ENCODE measurements around the gene ACSF3.

Gene ACSF3

DNA sequence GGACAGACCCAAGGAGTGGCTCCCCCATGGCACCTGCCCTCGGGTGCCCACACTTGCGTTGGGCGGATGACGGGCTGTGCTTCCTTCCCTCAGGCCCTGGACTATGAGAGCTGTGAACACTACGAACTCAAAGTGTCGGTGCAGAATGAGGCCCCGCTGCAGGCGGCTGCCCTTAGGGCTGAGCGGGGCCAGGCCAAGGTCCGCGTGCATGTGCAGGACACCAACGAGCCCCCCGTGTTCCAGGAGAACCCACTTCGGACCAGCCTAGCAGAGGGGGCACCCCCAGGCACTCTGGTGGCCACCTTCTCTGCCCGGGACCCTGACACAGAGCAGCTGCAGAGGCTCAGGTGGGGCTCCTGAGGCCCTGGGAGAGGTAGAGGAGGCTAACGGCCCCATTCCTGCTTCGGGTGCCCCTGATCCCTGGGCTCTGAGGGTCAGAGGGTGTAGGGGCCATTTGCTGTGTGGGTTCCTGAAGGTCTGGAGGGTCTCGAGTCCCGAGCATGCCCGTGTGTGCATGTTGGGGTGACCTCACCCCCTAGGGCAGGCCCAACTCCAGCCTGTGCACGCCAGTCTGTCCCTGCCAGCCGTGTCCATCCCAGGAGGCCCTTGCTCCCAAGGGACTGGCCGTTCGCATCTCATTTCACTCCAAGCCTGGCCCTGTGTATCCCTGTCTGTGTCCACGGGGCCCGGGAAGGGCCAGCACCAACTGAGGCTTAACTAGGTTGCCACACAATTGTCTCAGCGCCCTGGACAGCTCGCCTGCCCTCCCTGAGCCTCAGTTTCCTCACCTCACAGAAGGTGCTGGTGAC lies 96.7 kb downstream of the ACSF3 start:
- DNase-seq (ENCODE audit: low read depth): no peak

GRCh38 chr16:89191033-89191900 lies 97.6 kb downstream of the ACSF3 start:
- DNase-seq (ENCODE audit: low read depth): no peak

DNA sequence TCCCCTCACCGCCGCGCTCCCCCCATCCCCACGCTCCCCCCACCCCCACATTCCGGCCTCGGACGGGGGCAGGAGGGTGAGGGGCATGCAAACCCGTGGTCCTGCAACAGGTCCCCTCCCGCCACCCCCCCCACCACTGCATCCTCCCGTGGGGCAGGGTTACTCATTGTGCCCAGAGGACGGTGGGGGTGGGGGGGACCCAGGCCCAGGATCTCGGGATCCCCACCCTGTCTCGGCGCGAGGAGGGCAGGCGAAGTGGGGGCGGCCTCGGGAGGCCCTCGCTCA lies 98.2 kb downstream of the ACSF3 start:
- DNase-seq (ENCODE audit: low read depth): no peak

- DNase-seq (ENCODE audit: low read depth): peak; percentile 41
Observed at GRCh38 chr16:89192186-89192955, 98.7 kb downstream of the ACSF3 start.

GRCh38 chr16:89192956-89193575 lies 99.4 kb downstream of the ACSF3 start:
- DNase-seq (ENCODE audit: low read depth): no peak

DNA sequence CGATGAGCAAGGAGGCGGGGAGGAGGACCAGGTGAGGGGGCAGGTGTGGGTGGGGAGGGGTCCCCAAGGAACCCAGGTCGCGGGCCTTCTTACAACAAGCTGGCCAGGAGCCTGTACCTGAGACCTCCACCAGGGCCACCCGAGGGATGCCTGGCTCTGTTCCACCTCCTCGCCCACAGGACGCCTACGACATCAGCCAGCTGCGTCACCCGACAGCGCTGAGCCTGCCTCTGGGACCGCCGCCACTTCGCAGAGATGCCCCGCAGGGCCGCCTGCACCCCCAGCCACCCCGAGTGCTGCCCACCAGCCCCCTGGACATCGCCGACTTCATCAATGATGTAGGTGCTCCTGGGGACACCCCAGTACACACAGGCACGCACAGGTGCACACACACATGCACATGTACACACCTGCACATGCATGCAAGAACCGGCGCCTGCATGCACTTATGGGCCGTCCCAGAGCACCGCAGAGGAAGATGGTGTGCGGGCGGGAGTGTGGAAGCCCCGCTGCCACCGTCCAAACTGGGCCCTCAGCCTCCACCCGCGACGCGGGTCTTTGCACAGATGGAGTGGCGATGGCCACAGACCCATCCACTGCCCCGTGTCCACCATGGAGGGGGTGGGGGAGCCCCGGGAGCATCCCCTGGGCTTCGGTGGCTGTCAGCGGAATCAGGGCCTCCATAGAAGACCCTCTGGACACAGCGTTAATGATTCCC lies 100.1 kb downstream of the ACSF3 start:
- no peak for DNase-seq (ENCODE audit: low read depth)

GRCh38 chr16:89194340-89195311 lies 101.0 kb downstream of the ACSF3 start:
- DNase-seq (ENCODE audit: low read depth): no peak

GRCh38 chr16:89195521-89196171 lies 102.0 kb downstream of the ACSF3 start:
- DNase-seq (ENCODE audit: low read depth): no peak

DNA sequence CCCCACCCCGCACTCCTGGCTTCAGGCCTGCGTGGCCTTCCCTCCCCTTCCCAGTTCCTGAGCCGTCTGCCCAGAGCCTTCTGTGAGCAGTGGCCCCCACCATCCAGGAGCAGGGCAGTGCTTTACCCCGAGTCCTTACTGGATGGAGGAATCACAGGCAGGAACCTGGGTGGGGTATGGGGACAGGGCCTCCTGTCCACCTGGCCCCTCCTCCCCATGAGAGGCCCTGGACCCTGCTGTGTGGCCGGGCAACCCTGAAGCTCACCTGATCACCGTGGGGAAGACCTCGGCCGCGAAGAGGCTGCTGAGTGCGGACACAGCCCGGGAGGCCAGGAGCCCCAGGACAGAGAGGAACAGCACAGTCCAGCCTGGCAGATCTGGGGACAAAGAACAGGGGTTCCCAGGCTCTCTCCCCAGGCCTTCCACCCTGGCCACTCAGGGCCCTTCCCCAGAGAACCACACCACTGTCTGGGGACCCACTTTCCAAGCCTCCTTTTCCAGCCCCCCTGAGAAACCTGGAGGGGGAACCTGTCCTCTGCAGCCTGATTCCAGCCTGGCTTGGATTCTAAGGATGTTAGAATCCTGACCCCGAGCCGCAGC lies 103.5 kb downstream of the ACSF3 start:
- no peak for DNase-seq (ENCODE audit: low read depth)

GRCh38 chr16:89197633-89198416 lies 104.2 kb downstream of the ACSF3 start:
- DNase-seq (ENCODE audit: low read depth): no peak

GRCh38 chr16:89198417-89199240 lies 105.0 kb downstream of the ACSF3 start:
- no peak for DNase-seq (ENCODE audit: low read depth)

DNA sequence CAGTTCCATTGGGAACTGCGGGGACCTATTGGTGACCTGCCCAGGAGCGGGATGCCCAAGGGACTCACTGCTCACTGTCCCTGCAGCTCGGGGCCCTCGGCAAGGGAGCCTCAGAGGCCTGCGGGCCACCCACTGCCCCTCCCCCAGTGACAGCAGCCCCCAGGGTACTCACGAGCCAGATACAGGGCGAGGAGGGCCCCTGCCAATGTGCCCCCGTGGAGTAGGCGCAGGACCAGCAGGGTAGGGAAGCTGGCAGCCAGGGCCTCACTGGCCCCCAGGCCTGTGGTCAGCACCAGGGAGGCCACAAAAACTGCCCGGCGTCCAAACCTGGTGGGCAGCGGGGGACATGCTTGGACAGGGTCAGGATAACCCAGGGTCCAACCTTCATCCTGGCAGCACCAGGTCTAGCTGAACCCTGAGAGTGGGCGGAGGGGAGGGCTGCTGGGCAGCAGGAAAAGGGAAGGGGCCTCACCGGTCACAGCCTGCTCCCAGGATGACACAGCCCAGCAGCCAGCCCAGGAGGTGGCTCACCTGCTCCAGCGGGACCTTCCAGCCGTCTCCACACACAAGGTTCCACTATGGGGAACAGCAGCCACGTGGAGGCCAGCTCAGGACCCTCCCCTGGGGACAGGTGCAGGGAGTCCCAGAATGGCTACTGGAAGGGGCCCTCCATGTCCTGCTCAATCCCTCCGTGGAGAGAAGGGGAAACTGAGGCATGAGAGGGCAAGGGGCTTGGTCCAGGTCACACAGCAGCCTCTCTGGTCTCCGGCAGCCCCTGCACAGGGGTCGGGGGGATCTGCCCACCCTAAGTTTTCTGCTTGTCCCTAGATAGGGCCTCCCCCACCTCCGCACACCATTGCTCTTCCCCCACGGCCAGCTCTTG lies 105.8 kb downstream of the ACSF3 start:
- no peak for DNase-seq (ENCODE audit: low read depth)

DNA sequence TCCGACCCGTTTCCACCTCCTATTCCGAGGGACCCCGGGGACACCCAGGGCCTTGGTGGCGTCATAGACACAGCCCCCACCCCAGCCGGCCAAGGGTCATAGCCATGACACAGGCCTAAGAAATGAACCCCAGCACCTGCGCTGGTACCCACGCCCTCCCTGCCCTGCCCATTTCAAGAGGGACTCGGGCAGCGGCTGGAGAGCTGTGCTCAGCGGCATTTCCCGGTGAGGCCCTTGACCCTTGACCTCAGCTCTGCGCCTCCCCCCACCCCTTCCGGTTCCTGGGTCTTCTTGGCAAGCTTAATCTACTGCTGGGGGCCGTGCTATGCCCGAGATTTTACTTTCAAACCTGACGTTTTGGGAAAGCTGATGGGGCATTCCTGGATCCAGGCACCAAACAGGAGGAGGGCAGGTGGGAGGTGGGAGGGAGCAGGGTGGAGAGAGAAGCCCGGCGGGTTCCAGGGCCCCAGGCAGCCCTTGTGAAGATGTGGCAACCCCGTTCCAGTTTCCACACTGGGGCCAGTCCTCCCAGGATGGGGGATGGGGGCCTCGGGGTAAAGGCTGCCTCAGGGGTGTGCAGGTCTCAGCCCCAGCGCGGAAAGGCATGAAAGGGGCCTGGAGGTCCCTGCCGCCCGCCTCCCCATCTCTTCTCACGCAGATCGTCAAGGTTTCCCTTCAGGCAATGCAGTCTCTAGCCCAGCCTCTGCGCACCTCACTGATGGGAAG lies 106.6 kb downstream of the ACSF3 start, which contains the start of gene SLC22A31:
TSS of gene SLC22A31 (minus strand) at position 414 of the 726 bp plus-strand sequence. CDS start at position 378, 36 bp downstream.
- DNase-seq (ENCODE audit: low read depth): no peak

- no peak for DNase-seq (ENCODE audit: low read depth)
Observed at GRCh38 chr16:89200850-89201411, 107.3 kb downstream of the ACSF3 start.
